AML-193 (cell line): Measurements from ENCODE around the gene MRTFA.

Experiments
- DNase-seq, 2 experiments: peaks; one replicate each; lab custom pipeline; 2025; lab: John Stamatoyannopoulos, UW

The MRTFA gene

DNA sequence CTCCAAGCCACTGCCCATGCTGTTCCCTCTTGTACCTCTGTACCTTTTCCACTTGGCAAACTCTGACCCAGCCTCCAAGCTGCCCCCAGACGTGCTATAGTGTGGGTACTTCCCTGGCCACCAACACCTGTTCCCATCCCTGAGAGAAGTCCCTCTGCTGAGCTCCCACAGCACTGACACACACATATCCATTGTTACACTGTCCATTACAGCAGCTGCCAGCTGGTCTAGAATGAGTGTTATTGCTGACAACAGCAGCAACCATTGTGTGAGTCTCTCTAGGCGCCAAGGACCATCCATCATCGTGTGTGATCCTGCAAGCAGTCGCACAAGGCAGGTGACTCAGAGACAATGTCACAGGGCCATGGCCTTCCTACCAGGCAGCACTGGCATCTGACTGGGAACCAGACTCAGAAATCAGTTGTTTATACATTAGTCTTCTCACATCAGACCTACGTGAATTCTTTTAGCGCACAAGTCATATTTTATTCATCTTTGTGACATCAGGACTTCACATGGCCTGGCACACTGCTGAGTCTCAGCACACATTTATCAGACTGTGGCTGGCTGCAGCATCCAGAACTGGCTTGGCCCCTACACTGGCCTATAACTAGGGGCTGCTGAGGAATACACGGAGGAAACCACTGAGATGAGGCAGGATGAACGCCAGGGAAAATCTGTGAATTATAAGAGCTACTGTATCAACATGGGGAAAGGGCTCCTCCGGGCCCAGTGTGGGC is 209.8 kb downstream of the MRTFA start:
- DNase-seq: no peak

DNA sequence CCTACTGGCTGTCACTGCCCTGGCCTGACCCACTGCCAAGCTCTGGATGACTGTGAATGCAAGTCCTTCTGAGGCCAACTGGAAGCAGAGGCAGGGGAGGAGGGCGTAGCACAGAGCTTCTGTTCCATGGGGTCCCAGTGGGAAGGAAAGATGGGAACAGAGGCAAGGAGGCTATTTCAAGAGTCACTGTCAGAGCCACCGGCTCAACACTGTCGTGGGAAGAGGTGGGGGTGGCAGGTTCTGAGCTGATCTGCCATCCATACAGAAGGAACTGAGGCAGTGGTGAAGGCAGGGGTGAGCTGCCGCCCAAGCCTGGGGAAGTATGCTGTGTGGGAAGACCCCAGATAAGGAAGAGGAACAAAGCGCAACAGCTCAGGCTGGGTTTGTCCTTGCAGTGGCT is 211.4 kb downstream of the MRTFA start:
- no peak for DNase-seq

DNA sequence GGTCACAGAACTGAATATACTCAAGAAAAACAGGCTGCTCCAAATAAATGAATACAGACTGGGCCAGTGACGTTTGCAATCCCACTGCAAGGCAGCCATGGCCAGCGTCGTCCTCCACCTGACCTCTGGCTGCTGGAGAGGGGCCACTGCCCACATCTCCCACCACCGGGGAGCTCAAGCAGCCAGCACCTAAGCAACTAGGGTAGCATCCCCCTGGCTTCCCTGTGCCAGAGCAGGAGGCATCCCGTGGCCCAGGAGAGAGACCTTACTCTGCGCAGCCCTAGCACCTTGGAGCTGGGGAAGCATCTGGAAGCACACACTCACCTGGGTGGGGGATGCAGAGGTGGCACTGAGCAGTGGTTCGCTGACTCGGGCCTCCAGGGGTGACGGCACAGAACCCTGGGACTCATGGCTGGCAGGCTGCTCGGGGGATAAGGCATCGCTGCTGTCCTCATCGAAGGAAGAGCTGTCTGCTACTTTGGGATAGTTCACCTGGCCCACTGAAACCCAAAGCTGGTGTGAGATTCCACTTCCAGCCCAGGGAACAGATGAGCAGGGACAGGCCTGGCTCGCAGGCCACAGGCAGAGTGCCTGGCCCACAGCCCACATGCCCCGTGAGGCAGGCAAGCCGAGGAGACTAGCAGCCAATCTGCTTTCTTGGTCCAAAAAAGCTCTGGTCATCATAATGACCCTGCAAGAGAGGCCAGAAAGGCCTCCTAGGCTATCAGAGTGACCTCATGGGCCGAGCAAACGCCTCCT is 212.5 kb downstream of the MRTFA start:
- no peak for DNase-seq

DNA sequence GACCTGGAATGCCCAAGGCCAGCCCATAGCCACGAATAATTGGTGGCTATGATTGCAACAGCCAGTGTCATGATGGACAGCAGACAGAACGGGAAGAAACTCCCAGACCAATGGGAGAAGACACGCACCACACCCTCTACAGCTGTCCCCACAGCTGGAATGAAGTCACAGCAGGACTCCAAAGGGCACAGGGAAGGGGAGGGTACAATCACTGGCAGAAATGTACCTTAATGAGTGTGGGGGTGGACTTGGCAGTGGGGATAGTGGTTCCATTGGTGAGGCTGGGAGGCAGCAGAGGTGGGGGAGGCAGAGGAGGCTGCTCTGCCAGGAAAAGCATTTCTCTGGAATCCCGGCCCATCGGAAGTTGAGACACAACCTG is 213.2 kb downstream of the MRTFA start:
- no peak for DNase-seq

DNA sequence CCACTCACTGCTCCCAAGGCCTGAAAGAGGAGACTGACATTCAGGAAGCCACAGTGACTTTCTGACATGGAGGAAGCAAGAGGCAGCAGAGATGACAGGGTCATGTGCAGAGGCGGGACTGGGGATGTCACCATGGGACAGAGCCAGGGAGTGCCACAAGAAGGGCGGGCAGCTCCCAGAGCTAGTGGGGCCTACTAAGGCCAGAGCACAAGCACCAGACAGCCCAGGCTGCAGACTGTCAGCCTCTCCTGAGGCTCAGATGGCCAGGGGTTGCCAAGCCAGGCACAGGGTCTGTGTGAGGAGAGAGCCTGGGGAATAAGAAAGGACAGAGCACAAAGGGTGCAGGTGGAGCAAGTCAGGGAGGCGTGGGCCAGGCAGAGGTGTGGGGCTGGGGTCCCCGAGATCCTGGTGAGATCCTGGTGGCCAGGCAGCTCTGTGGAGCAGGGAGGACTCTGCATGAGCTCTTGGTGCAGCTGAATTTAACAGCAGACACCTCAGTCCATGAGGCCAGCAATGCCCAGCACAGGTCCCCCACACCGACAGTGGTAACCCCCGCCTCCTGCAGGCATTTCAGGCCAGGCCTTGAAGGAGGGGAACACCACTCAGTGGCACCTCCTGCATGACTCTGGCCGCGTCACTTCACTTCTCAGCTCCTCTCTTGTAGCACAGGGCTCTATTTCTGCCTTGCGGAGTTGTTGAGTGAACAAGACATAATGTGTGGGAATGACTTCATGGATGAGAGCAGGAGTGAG is 213.8 kb downstream of the MRTFA start:
- no peak for DNase-seq

DNA sequence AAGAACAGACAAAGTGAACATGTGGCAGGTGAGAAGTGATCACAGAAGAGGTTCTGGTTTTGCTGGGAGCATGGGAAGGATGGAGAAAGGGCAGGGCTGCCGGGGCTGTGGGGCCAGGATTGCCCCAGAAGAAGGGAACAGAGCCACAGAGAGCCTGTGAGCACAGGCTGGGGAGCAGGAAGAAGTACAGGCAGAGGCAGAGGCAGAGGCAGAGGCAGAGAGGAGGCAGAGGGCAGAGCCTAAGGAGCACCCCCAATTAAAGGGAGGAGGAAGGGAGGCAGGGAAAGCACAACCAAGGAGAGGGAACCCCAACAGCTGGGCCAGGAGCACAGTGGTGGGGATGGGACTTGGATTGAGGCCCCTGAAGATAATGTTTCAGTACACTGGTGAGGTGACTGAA is 214.6 kb downstream of the MRTFA start:
- DNase-seq: no peak

DNA sequence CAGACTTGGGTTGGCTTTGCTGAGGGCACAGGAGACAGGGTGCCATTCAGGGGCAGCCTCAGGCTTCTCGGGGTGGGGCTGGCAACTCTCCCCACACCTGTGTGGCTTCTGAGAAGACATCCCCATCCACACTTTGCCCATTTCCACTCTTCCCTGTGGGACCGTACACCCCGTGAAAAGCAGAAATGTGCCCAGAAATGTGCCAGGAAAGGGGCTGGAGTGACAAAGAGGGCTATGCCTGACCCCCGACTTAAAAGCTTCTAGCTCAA is 215.5 kb downstream of the MRTFA start:
- no peak for DNase-seq

DNA sequence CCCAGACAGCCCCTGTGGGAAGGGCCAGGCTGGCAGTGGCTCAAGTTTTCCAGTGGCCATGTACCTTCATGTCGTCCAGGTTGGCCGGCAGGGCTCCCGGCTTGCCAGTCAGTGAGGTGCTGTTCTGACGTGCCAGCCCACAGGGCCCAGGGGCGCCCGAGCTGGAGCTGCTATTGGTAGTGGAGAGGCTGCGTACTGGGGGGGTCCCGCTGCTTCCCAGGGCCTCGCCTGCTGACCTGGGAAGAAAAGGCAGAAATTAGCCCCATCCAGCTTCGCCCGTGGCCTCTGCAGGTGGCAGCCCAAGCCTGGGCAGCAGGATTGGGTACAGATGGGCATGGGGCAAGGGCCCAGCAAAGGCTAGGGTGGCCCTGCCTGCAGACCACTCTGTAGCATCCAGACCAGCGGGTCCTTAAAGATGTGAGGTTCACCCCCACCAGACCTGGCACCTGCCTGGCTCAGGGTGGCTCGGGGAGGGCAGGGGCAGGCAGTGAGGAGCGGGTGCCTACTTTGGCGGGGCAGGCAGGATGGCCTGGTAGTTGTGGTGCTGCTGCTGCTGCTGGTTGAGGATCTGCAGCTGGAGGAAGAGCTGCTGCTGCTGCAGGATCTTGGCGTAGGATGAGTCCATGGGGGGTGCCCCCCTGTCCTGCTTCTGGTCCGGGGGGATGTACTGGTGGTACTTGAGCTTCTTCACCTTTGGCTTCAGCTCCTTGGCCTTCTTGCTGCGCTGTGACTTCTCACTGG is 216.0 kb downstream of the MRTFA start:
- DNase-seq: no peak

DNA sequence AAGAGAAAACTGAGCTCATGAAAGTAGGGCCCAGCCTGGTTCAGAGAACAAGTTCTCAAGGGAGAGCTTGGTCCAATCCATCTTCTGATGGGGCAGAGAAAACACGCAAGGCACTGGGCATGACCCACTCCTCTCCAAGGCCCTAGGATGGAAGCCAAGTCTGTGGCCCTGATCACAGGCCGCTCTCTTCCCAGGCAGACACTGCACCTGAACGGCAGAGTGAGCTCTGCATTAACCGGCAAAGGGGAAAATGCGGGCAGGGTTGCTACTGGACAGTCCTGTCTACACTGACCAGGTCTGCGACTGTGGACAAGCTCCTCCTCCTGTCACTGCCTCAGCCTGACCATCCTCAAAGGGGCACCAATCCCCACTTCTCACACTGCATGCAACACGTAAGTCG is 216.8 kb downstream of the MRTFA start:
- DNase-seq: no peak

DNA sequence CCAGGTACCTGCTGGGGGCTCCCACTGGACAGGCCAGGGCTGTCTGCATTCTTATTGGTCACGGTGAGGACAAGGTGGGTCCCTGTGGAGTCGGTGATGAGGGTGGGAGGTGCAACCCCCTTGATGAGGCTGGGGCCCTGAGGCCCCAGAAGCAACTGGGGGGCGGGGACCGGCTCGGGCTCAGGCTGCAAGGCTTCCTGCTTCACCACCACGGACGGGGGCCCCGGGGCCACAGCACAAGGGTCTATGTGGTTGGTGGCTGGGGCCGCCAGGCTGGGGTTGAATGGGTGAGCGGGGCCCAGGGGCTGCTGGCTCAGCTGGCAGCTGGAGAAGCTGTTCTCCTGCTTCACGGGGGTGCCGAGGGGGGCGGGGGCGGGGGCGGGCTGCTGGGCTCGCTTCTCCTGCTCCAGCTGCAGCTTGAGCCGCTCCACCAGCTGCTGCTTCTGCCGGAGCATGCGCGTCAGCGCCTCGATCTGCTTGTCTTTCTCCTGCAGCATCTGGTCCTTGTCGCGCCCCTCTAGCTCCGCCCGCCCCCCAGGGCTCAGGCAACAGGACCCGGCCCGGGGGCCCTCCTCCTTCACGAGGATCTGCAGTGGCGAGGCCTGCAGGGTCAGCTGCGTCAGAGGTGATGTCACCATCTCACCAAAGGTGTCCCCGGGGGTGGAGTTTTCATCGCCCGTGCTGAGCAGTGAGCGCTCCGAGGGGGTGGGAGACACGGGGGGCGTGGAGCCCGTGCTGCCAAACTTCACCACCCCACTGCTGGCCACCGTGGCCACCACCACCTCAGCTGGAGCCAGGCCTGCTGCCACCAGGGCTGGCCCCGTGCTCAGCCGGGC is 217.9 kb downstream of the MRTFA start:
- DNase-seq: no peak

DNA sequence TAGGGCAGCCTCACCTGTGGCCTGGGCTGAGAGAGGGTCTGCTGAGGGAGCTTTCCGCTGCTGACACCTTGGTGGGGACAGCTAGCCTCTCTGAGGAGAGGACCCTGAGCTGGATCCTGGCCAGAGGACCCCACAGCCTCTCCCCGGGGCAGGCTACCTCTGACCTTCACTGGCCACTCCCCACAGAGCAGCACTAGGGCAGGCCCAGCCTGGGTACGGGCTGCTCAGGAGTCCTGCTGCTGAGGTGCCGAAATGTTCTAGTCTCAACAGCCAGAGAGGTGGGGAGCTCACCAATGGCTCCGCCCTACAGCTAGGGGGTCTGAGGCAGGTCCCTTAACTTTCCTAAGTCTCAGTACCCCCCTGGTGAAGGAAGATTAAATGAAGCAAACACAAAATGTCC is 218.6 kb downstream of the MRTFA start:
- no peak for DNase-seq

DNA sequence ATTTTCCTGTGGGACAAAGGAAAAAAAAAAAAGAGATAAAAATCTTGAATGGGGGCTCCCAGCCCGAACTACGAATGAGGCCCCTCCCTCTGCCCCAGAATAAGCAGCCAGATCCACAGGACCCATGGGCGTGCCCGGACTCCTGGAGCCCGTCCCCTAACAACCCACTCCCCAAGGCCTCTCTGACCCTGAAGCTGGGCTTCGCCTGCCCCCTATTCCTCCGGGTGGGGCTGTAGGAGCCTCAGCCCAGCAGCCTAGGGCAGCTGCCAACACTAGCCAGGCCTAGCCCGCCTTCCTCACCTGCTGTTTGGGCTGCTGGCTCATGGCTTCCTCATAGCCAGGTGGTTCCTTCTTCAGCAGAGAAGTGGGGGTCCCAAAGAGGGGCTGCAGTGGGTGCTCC is 219.5 kb downstream of the MRTFA start:
- no peak for DNase-seq

DNA sequence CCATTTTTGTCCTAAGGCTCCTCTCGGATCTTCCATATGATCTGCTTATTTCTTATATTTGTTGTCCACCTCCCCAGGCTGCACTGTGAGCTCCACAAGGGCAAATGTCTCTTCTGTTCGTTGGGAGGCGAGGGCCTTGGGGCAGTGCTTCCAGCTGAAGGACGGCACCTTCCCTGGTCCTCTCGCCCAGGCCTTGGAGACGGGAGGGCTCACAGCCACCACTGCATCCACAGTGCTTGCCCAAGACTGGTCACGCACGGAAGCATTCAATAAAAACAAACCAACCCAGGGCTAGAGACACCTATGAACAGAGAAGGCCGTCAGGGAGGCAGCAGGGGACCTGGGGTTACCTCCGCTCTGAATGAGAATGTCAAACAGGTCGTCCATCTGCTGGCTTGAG is 219.9 kb downstream of the MRTFA start:
- DNase-seq: no peak

DNA sequence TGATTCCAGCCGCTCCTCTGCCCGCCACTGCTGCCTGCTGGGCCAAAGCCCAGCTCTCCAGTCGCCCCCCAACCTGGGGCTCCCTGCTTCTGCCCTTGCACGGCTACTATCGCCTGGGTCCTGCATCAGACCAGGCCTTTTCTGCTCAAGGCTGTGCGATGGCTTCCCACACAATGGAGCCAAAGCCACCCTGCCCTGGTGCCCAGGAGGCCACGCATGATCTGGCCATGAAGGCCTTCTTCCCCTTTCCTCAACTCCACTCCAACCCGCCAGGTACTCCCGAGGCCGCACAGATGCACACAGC is 220.3 kb downstream of the MRTFA start:
- no peak for DNase-seq

DNA sequence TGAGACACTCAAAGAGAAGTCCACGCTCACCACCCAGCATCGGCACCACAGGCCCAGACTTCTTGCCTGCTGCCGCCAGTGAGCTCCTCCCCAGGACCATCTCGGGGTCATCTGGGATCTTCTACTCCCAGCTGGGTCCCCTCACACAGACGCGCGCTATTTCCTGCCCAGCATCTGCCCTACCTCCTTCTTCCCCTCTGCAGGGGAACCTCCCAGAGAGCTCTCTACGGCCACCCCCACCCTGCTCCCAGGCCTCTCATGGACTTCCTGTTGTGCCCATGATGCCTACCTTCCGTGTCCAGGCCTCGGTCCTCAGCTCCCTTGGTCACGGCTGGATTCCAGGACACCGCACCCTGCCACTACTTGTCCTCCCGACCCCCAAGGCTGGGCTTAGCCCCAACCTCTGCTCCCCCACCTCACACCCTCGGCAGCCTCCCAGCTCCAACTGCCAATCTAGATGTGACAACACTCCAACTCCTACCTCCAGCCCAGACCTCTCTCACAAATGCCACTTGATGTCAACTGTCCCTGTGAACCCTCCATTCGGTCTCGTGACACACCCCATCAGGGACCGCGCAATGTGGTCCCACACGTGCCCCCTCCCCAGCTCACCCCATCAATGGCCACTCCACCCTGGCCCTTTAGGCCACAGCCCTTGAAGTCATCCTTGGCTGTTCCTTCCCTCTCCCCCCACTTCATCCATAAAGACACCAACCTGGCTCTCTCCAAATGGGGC is 220.8 kb downstream of the MRTFA start:
- no peak for DNase-seq

DNA sequence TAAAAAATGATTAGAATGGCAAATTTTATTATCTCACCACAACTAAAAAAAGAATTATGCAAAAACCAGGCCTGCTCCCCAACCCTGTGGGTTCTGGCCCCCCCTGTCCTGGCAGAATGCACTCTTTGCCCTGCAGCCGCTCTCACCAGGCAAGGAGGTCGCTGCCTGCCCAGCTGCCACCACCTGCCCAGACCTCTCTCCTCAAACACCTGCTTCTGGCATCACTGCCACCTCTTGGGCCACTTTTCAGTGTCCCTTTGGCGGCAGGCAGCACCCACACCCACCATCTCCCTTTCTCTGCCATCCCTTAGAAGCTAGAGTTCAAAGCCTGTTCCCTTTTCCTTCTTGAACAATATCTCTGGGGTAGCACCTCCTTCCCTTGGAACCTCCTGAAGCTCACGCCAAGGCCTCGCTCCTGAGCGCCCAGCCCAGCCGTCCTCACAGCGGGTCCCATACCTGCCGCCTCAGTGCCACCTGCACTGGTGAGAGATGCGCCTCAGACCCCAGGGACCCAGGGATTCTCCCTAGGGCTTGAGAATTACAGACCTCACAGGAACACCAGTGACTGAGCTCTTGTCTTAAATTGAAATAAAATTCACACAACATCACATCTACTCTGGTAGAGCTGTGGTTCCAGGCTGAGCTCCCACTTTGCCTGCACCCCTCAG is 221.5 kb downstream of the MRTFA start:
- no peak for DNase-seq

DNA sequence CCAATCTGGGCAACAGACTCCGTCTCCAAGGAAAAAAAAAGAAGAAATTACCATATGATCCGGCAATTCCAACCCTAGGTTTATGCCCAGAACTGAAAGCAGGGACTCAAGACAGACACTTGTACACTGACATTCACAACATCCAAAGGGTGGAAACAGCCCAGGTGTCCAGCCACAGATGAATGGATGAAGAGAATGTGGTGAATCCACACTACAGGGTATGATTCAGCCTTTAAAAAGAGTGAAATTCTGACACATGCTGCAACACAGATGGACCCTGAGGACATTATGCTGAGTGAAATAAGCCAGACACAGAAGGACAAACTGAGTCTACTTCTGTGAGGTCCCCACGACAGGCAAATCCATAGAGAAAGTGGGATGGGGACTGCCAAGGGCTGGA is 222.2 kb downstream of the MRTFA start:
- DNase-seq: no peak

DNA sequence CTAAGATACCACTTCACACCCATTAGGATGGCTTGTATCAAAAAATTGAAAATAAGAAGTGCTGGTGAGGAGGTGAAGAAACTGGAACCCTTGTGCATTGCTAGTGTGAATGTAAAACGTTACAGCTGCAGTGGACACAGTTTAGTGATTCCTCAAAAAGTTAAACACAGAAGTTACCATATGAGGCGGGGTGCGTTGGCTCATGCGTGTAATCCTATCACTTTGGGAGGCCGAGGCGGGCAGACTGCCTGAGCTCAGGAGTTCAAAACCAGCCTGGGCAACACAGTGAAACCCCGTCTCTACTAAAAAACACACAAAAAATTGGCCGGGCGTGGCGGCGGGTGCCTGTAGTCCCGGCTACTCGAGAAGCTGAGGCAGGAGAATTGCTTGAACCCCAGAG is 222.6 kb downstream of the MRTFA start:
- DNase-seq: no peak

DNA sequence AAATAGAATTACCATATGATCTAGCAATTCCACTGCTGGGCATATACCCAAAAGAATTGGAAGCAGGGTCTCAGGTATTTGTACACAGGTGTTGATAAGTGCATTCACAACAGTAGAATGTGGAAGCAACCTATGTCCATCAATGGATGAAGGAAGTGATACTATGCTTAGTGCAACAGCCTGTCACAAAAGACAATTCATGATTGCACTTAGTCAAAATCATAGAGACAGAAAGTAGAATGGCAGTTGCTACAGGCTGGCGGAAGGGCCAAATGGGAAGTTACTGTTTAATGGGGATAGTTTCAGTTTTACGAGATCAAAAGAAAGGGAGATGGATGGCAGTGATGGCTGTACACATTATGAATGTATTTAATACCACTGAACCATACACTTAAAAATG is 224.1 kb downstream of the MRTFA start:
- no peak for DNase-seq

DNA sequence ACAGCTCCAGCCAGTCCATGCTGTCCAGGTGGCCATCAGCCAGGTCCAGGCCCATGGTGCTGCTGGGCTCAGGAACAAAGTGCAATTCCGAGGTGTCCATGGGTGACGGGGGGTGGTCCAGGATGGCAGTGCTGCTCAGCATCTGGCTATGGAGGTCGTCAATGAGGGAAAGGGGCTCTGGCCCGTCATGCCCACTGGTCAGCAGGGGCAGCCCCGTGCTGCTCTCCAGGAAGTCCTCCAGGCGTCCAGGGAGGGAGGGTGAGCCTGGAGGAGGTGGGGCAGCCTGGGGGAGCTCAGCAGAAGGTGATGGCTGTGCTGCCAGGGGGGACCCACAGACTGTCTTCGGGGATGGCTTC is 225.0 kb downstream of the MRTFA start:
- no peak for DNase-seq
